ENCODE data around the gene GDPD3. TPM values are rescaled to one million over a fixed set of nuclear protein-coding genes. Genes with fewer than 3 reads are reported as not detected.

GDPD3 gene
- total RNA-seq, 5 donors from 2014 or later (not counting 1 experiment from before 2014, with no cell fraction given): 11.1 to 27.2 (median 22.1) TPM

DNA sequence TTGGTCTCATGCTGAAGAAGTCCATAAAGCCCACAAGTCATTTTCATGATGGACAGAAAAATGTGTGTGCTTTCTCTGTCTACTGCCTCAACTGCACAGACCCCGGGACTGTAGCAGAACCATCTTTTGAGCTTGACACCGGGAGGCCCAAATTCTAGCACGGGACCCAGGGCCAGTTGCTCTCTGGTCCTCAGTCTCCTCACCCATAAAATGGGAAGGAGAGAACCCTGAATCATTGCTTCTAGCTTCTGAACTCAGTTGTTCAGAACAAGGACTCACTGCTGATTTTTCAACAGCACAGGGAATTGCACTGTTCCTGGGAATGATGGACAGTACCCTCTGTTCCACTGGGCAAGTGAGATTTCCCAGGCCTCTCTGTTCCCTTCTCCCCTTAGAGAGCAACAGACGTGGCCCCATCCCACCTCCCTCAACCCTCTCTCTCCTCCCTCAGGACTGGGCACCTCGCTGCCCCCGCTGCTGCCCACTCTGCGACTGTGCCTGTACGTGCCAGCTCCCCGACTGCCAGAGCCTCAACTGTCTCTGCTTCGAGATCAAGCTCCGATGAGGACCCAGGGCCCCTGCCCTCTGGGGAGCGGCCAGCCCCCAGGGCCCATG, 50.0 kb downstream of the GDPD3 start:
- Histone ChIP-seq H3K36me3 (ENCODE audit: control insufficient read depth in 2 of 2, extremely low read depth in 1 of 2, insufficient read depth in 1 of 2, low read length in 1 of 2) (peaks cover 4 to 15% of the 10 kb centered on the region in 2 donors), H3K27me3 (replicated peaks in 1 of 2; ENCODE audit: control insufficient read depth in 2 of 2, extremely low read depth in 1 of 2, insufficient read depth in 2 of 2, low read length in 1 of 2) (no peaks in the 10 kb centered on the region), H3K4me1 (ENCODE audit: control insufficient read depth in 1 of 2, extremely low read depth in 1 of 2, insufficient read depth in 2 of 2, low read length in 2 of 2) (peaks cover 14 to 42% of the 10 kb centered on the region in 2 experiments), H3K27ac (ENCODE audit: low read length) (peak overlapping the region; percentile 93), H3K9me3 (no peaks in the 10 kb centered on the region), H3K4me3 (ENCODE audit: control insufficient read depth in 1 of 2, extremely low read depth in 1 of 2, low read length in 1 of 2) (peak overlapping the region in 1 of 2 donors; percentile 96)
- H3K36me3 Mint-ChIP-seq: peaks cover 12% of the 10 kb centered on the region
- peaks cover 21 to 24% (median 23%) of the 10 kb centered on the region in 3 donors for H3K4me1 Mint-ChIP-seq
- no peaks in the 10 kb centered on the region for H3K27me3 Mint-ChIP-seq
- CTCF ChIA-PET: interaction anchor here (0.7 to 1.2 kb wide), 2 partner anchors 20 to 29 kb away, joined by 4 to 7 read pairs; partner anchors contain the start of gene TBX6 (in 1 of the 2)
- POLR2A ChIA-PET: interaction anchor here in 1 of 2 donors (0.7 kb wide), 1 partner anchor 13 kb away, joined by 5 read pairs; no protein-coding TSS in a partner anchor
- ATAC-seq (replicated peaks in 1 of 4) (no peak), DNase-seq (peak in 1 of 35 experiments; percentile 16)
- no peaks in the 10 kb centered on the region for H3K9me3 Mint-ChIP-seq
- 63% methylated on average over 12 of the region's 12 CpGs for WGBS (ENCODE audit: insufficient coverage)
- peak overlapping the region; percentile 99 for H3K27ac Mint-ChIP-seq
- peak overlapping the region; percentile 13 to 98 (median 94) for H3K4me3 Mint-ChIP-seq

DNA sequence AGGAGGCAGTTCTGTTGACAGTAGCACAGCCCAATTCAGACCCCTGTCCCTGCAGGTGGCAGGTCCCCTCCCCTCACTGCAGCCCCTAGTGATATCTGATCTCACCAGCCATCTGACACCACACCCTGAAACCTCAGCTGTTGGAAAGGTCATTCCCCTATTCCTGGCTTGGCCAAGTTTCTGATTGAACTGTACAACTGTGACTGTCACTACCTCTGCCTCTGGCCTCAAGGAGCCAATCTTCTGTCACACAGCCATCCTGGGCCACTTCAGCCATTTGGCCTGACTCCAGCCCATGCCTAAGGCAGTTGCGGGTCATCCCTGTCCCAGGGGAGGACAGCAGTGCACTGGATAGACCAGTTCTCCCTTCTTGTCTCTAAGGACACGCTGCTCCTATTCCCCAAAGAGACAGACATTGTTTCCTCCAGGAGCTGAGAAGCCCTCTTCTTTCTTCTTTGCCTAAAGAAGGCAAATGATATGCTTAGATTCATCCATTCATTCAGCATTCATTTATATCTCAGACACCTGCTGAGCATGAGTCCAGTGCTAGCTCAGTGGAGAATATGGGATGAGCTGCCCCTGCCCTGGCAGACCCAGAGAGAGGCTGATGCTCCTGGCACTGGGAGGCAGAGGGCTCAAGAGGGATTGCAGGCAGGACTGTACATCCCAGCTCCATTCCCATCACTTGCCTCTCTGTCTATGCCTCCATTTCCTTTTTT, 52.3 kb downstream of the GDPD3 start:
- Histone ChIP-seq H3K4me3 (ENCODE audit: control insufficient read depth in 1 of 2, extremely low read depth in 1 of 2, low read length in 1 of 2) (no peak overlapping the region), H3K9me3 (no peaks in the 10 kb centered on the region), H3K27me3 (replicated peaks in 1 of 2; ENCODE audit: control insufficient read depth in 2 of 2, extremely low read depth in 1 of 2, insufficient read depth in 2 of 2, low read length in 1 of 2) (no peaks in the 10 kb centered on the region), H3K4me1 (ENCODE audit: control insufficient read depth in 1 of 2, extremely low read depth in 1 of 2, insufficient read depth in 2 of 2, low read length in 2 of 2) (peaks cover 3 to 18% of the 10 kb centered on the region in 2 experiments), H3K27ac (ENCODE audit: low read length) (no peak overlapping the region), H3K36me3 (ENCODE audit: control insufficient read depth in 2 of 2, extremely low read depth in 1 of 2, insufficient read depth in 1 of 2, low read length in 1 of 2) (no peaks in the 10 kb centered on the region)
- POLR2A ChIA-PET: interaction anchor here (0.6 kb wide), 3 partner anchors 22 to 501 kb away, joined by 8 to 18 read pairs (median 13); no protein-coding TSS in a partner anchor
- CTCF ChIA-PET: interaction anchor here (0.7 kb wide), 2 partner anchors 398 to 540 kb away, joined by 3 read pairs; no protein-coding TSS in a partner anchor
- no peak for DNase-seq
- no peak for ATAC-seq (replicated peaks in 1 of 4)
- H3K27me3 Mint-ChIP-seq: no peaks in the 10 kb centered on the region
- no peak overlapping the region for H3K4me3 Mint-ChIP-seq
- no peaks in the 10 kb centered on the region for H3K36me3 Mint-ChIP-seq
- no peak overlapping the region for H3K27ac Mint-ChIP-seq
- WGBS (ENCODE audit: insufficient coverage): 90% methylated on average over 2 of the region's 2 CpGs
- H3K9me3 Mint-ChIP-seq: no peaks in the 10 kb centered on the region
- peaks cover 7 to 9% (median 9%) of the 10 kb centered on the region in 3 donors for H3K4me1 Mint-ChIP-seq

DNA sequence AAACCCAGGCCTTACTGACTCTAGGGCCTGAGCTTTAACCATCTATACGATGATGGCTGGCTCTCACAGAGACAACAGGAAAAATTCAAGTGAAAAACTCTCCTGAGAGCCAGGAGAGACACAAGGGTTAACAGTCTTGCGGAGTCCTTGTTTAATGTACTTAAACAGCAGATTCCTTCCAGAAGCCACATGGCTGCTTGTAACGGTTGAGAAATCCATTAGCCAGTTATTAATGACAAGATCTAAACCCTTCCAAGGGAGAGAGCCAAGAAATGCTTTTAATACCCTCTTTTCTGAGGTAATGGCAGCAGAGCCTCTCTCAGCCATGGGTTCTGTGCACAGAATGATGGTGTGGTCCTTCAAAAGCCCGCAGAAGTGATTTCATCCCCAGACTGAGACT, 53.0 kb downstream of the GDPD3 start:
- WGBS (ENCODE audit: insufficient coverage): 93% methylated on average over 3 of the region's 4 CpGs
- Histone ChIP-seq H3K36me3 (ENCODE audit: control insufficient read depth in 2 of 2, extremely low read depth in 1 of 2, insufficient read depth in 1 of 2, low read length in 1 of 2) (no peaks in the 10 kb centered on the region), H3K4me1 (ENCODE audit: control insufficient read depth in 1 of 2, extremely low read depth in 1 of 2, insufficient read depth in 2 of 2, low read length in 2 of 2) (peaks cover 3 to 20% of the 10 kb centered on the region in 2 experiments), H3K4me3 (ENCODE audit: control insufficient read depth in 1 of 2, extremely low read depth in 1 of 2, low read length in 1 of 2) (no peak overlapping the region), H3K27me3 (replicated peaks in 1 of 2; ENCODE audit: control insufficient read depth in 2 of 2, extremely low read depth in 1 of 2, insufficient read depth in 2 of 2, low read length in 1 of 2) (no peaks in the 10 kb centered on the region), H3K9me3 (no peaks in the 10 kb centered on the region), H3K27ac (ENCODE audit: low read length) (no peak overlapping the region)
- ATAC-seq (replicated peaks in 1 of 4) (no peak), DNase-seq (no peak)
- peaks cover 9 to 11% (median 10%) of the 10 kb centered on the region in 3 donors for H3K4me1 Mint-ChIP-seq
- ChIA-PET POLR2A (no interaction called here), CTCF (no interaction called here)
- no peak overlapping the region for H3K27ac Mint-ChIP-seq
- H3K27me3 Mint-ChIP-seq: no peaks in the 10 kb centered on the region
- H3K36me3 Mint-ChIP-seq: no peaks in the 10 kb centered on the region
- no peak overlapping the region for H3K4me3 Mint-ChIP-seq
- no peaks in the 10 kb centered on the region for H3K9me3 Mint-ChIP-seq

DNA sequence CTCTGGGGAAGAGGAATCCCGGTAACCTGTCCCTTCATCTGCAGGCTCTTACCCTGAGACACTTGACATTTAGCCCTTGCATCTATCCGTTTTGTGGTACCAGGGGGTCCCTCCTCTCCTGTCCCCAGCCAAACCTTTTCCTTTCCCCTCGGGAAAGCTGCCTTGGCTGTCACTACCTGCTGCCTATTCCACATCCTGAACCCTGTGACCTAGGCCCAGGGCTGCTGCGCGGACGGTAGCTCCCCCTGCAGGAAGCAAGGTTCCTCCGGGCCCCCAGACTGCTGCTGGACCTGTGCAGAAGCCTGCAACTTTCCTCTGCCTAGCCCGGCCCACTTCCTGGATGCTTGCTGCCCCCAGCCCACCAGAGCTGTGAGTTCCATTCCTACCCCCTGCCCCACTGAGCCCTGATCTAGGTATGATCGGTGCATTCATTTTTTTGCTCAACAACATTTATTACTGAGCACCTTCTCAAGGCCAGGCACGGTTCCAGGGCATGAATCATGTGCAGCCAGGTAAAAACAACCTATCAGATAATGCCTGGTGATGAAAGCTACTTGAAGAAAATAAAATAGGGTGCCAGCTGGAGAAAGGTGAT, 58.3 kb downstream of the GDPD3 start:
- CTCF ChIA-PET: interaction anchor here (0.6 to 1.4 kb wide), 8 partner anchors 10 to 378 kb away, joined by 3 to 6 read pairs (median 4); partner anchors contain the start of genes ALDOA (in 1 of the 2) and TLCD3B (in 1 of the 2)
- Mint-ChIP-seq H3K27me3 (no peaks in the 10 kb centered on the region), H3K36me3 (no peaks in the 10 kb centered on the region), H3K4me1 (peaks cover 18 to 28% (median 23%) of the 10 kb centered on the region in 3 donors), H3K9me3 (no peaks in the 10 kb centered on the region), H3K4me3 (peak overlapping the region; percentile 13 to 82 (median 43)), H3K27ac (peak overlapping the region; percentile 72 to 81)
- Histone ChIP-seq H3K9me3 (no peaks in the 10 kb centered on the region), H3K27ac (ENCODE audit: low read length) (no peak overlapping the region), H3K36me3 (ENCODE audit: control insufficient read depth in 2 of 2, extremely low read depth in 1 of 2, insufficient read depth in 1 of 2, low read length in 1 of 2) (no peaks in the 10 kb centered on the region), H3K27me3 (replicated peaks in 1 of 2; ENCODE audit: control insufficient read depth in 2 of 2, extremely low read depth in 1 of 2, insufficient read depth in 2 of 2, low read length in 1 of 2) (peaks cover 0 to 8% of the 10 kb centered on the region in 2 experiments), H3K4me3 (ENCODE audit: control insufficient read depth in 1 of 2, extremely low read depth in 1 of 2, low read length in 1 of 2) (no peak overlapping the region), H3K4me1 (ENCODE audit: control insufficient read depth in 1 of 2, extremely low read depth in 1 of 2, insufficient read depth in 2 of 2, low read length in 2 of 2) (peaks cover 12 to 30% of the 10 kb centered on the region in 2 experiments)
- WGBS (ENCODE audit: insufficient coverage): 21% methylated on average over 7 of the region's 10 CpGs
- POLR2A ChIA-PET: interaction anchor here in 1 of 2 donors (0.7 kb wide), 1 partner anchor 22 kb away, joined by 3 read pairs; no protein-coding TSS in a partner anchor
- peak; percentile 69 to 75 (median 73) for ATAC-seq (replicated peaks in 1 of 4)
- DNase-seq: peak in 19 of 35 experiments; percentile 20 to 66 (median 38)

Other genes with a start within 250 kb of the GDPD3 start
- under 1 TPM in 3 of 5 donors, not detected in 2; 0.16 to 0.82 (median 0.47) TPM for gene SEZ6L2, start 214.0 kb downstream of the GDPD3 start, total RNA-seq
- not detected for gene ASPHD1, start 213.0 kb downstream of the GDPD3 start, total RNA-seq
- gene KCTD13, start 187.3 kb downstream of the GDPD3 start, total RNA-seq: 10 to 100 TPM; 48.4 to 87.3 (median 79.1) TPM
- 10 to 100 TPM; 66.7 to 93.9 (median 80.4) TPM for gene TMEM219, start 151.5 kb downstream of the GDPD3 start, total RNA-seq
- 10 to 100 TPM; 26.1 to 58.3 (median 55.9) TPM for gene TAOK2, start 139.7 kb downstream of the GDPD3 start, total RNA-seq
- 10 to 100 TPM; 15.0 to 22.8 (median 20.3) TPM for gene HIRIP3, start 117.9 kb downstream of the GDPD3 start, total RNA-seq
- 100 to 1,000 TPM in 3 of 5 donors, 10 to 100 TPM in 2; 84.8 to 152 (median 128) TPM for gene INO80E, start 117.3 kb downstream of the GDPD3 start, total RNA-seq
- under 1 TPM in 4 of 5 donors, not detected in 1; 0.15 to 0.38 (median 0.26) TPM for gene DOC2A, start 102.5 kb downstream of the GDPD3 start, total RNA-seq
- gene C16orf92, start 90.3 kb downstream of the GDPD3 start, total RNA-seq: not detected
- under 1 TPM in 3 of 5 donors, not detected in 2; 0.25 to 0.32 (median 0.25) TPM for gene TLCD3B, start 82.3 kb downstream of the GDPD3 start, total RNA-seq
- 100 to 1,000 TPM; 367 to 715 (median 567) TPM for gene ALDOA, start 47.8 kb downstream of the GDPD3 start, total RNA-seq
- gene PPP4C, start 37.5 kb downstream of the GDPD3 start, total RNA-seq: 100 to 1,000 TPM in 2 of 5 donors, 10 to 100 TPM in 3; 71.2 to 110 (median 97.9) TPM
- gene TBX6, start 21.6 kb downstream of the GDPD3 start, total RNA-seq: 1 to 10 TPM; 1.4 to 2.0 (median 1.5) TPM
- gene YPEL3, start 17.3 kb downstream of the GDPD3 start, total RNA-seq: 100 to 1,000 TPM; 105 to 277 (median 226) TPM
- gene MAPK3, start 9.7 kb upstream of the GDPD3 start, total RNA-seq: 10 to 100 TPM; 55.5 to 76.0 (median 63.2) TPM
- gene CORO1A, start 70.1 kb upstream of the GDPD3 start, total RNA-seq: 1,000 to 10,000 TPM in 2 of 5 donors, 100 to 1,000 TPM in 3; 708 to 1,286 (median 987) TPM
- gene BOLA2B, start 80.1 kb upstream of the GDPD3 start, total RNA-seq: 100 to 1,000 TPM in 3 of 5 donors, 10 to 100 TPM in 2; 47.0 to 115 (median 100) TPM
- gene SLX1A, start 80.3 kb upstream of the GDPD3 start, total RNA-seq: 100 to 1,000 TPM in 2 of 5 donors, 10 to 100 TPM in 3; 31.6 to 114 (median 86.4) TPM
- 10 to 100 TPM; 25.8 to 42.6 (median 30.8) TPM for gene SULT1A3, start 85.7 kb upstream of the GDPD3 start, total RNA-seq
- 10 to 100 TPM; 15.7 to 43.6 (median 29.2) TPM for gene NPIPB13, start 134.9 kb upstream of the GDPD3 start, total RNA-seq
- gene CD2BP2, start 241.8 kb upstream of the GDPD3 start, total RNA-seq: 10 to 100 TPM; 38.9 to 80.3 (median 73.3) TPM